GM13977 (cell line): ENCODE measurements around the gene CCDC90B.

Source experiments
- DNase-seq: peaks from one replicate; pipeline ENCODE4 v3.0.0; 2012; ENCODE audit warnings: low spot score
- in situ Hi-C: fragments of 300-500 bp; cut with MboI; formaldehyde crosslinking; loops from one replicate; pipeline ENCODE4 v1.12.0; 2022; ENCODE audit warnings: low sequenced_read_pairs, low pct_unique_long_range_greater_than_20kb, mixed read lengths, inconsistent platforms; ENCODE audit not compliant: unreplicated experiment
- TF ChIP-seq, protein P1 (sequence below): IDR thresholded peaks from 2 replicates; pipeline ENCODE4 v1.5.1; 2012; ENCODE audit warnings: mild to moderate bottlenecking, control low read depth; ENCODE audit not compliant: insufficient read depth; ENCODE audit errors: extremely low read depth, missing control alignments

CCDC90B gene

DNA sequence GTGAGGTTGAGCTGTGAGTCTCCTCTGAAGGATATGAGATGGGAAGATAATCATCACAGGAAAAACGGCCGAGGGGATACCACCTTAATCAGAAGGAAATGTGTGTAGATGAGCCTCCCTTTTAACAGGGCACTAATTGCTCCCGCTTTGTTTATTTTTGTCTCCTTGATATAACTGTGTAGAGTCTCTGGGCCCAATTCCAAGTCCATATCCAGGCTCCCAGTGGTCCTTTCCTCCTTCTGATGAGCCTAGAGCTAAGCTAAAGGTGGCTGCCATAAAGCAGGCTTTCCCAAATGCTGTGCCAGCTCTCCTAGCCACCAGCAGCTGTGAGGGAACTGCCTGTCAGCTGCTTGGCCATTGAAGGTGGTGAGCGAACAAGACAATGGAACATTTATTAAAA is 17.1 kb upstream of the CCDC90B start:
- TF ChIP-seq, protein P1, sequence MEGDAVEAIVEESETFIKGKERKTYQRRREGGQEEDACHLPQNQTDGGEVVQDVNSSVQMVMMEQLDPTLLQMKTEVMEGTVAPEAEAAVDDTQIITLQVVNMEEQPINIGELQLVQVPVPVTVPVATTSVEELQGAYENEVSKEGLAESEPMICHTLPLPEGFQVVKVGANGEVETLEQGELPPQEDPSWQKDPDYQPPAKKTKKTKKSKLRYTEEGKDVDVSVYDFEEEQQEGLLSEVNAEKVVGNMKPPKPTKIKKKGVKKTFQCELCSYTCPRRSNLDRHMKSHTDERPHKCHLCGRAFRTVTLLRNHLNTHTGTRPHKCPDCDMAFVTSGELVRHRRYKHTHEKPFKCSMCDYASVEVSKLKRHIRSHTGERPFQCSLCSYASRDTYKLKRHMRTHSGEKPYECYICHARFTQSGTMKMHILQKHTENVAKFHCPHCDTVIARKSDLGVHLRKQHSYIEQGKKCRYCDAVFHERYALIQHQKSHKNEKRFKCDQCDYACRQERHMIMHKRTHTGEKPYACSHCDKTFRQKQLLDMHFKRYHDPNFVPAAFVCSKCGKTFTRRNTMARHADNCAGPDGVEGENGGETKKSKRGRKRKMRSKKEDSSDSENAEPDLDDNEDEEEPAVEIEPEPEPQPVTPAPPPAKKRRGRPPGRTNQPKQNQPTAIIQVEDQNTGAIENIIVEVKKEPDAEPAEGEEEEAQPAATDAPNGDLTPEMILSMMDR: no peak
- in situ Hi-C loops: no loop called here
- no peak for DNase-seq

DNA sequence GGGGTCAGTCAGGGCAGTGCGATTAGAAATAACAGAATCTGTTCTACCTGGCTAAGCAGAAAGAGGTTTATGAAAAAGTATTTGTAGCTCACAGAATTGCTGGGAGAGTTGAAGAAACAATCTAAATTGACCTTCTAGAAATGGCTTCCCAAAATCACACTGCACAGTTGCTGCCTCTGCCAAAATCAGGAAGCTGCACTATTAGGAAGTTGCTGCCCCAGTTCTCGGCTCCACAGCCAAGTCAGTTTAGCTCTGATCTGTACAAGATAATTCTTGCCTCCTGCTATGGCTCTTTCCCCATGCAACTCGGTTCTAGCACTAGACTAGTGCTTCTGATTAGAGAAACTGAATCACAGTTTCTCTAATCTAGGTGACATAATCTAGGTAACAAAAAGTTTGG is 16.0 kb upstream of the CCDC90B start:
- TF ChIP-seq, protein P1: no peak
- in situ Hi-C loops: no loop called here
- no peak for DNase-seq

DNA sequence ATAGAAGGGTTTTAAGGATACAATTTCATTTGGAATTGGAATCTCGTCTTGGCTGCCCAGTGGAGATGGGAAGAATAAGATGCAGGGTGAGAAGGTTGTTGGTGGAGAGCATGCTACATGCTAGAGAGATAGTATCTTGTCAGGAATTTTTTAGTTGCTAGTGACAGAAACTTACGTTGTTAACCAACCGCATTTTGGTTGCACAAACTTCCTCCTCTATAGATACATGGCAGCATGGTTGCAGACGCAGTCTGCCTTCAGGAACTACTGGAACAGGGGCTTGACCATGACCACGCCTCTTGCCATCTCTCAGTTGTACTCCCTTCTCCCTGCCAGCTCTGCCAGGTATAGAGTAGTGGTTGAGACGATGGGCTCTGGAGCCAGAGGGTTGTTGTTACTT is 13.5 kb upstream of the CCDC90B start:
- TF ChIP-seq, protein P1: no peak
- DNase-seq: no peak
- in situ Hi-C loops: loop anchor here (25.0 kb wide), 1 partner anchor 413 kb away; no protein-coding TSS in a partner anchor

DNA sequence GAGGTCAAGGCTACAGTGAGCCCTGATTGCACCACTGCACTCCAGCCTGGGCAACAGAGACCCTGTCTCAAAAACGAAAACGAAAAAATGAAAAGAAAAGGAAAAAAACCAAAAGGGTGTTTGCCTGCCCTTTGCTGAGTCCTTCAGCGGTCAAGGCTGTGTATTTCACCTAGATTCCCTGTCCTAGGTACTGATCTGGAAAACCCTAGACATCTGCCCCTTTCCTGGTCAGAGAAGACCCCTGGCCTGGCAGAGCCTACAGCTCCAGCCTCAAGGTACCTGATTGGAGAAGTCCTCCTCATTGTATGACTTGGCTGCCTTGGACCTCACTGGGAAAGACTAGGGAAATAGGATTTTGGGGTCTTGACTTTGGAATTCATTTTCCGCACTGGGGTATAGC is 8.0 kb upstream of the CCDC90B start:
- no peak for DNase-seq
- in situ Hi-C loops: loop anchor here (25.0 kb wide), 1 partner anchor 418 kb away; no protein-coding TSS in a partner anchor
- TF ChIP-seq, protein P1: no peak

DNA sequence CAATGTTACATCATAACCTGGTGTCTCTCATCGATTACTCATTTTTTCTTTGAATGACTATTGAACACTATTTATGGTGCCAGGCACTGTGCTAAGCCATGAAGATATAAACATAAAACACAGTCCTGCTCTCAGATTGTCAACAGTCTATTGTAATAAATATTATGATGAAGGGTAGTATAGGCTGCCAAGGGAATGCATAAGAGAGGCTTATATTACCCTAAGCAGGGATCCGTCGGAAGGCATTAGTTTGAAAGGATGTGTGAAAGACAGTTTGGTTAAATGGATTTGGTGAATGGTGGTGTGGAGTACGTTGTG is 7.2 kb upstream of the CCDC90B start:
- in situ Hi-C loops: loop anchor here (25.0 kb wide), 1 partner anchor 419 kb away; no protein-coding TSS in a partner anchor
- no peak for DNase-seq
- TF ChIP-seq, protein P1: no peak

DNA sequence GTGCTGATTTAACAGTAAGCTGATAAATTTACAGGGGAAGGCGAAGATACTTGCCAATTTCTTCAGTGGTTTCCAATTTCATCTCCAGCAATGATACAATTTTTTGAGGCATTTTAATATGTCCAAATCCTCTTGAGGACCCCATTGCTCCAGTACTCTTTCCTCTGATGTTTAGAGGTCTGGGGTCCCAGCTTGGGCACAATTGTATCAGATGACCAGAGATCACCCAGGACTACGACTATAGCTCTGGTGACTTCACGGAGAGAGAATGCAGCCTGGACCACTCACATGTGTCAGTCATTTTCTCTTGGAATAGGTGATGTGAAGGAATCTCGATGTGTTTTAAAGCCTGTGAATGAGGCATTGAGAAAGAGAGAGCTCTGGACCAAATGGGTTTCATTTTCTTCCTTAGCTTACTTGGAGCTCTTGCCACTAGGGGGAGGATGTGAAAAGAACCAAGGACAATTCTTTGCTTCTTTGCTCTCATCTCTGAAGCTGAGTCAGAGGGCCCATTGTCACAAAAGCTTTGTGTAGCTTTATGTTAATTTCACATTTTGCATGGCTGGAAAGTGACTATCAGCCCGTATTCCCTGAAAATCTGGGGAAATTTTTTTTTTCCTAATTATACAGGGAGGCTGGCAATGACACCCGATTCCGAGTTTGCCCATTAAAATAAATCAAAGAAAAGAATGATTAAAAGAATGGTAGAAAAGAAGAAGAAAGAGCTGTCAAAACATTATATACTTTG is 6.7 kb upstream of the CCDC90B start:
- in situ Hi-C loops: loop anchor here (25.0 kb wide), 1 partner anchor 419 kb away; no protein-coding TSS in a partner anchor

More for the DNA sequence above, 6.7 kb upstream of the CCDC90B start:
- TF ChIP-seq, protein P1: peak; percentile 74
- peak; percentile 40 for DNase-seq
